NCI-H2196 treated with DMSO at 0.1 percent for 48 hours (cell line): ENCODE results near the gene CADM1.

Experiments
- DNase-seq: peaks from one replicate; lab custom pipeline; 2025; ENCODE audit not compliant: unreplicated experiment; lab: John Stamatoyannopoulos, UW

Gene CADM1

GRCh38 chr11:115220423-115220822 is 283.8 kb downstream of the CADM1 start:
- no peak for DNase-seq

GRCh38 chr11:115219376-115219775 is 284.8 kb downstream of the CADM1 start:
- no peak for DNase-seq

- DNase-seq, result no peak
Observed at GRCh38 chr11:115217726-115218311, 286.4 kb downstream of the CADM1 start.

GRCh38 chr11:115215694-115216617 is 288.3 kb downstream of the CADM1 start:
- DNase-seq, result no peak

- DNase-seq, result no peak
Observed at GRCh38 chr11:115214644-115215234, 289.5 kb downstream of the CADM1 start.

GRCh38 chr11:115213007-115213406 is 291.2 kb downstream of the CADM1 start:
- no peak for DNase-seq

GRCh38 chr11:115208808-115209259 is 295.4 kb downstream of the CADM1 start:
- DNase-seq, result no peak

- no peak for DNase-seq
Observed at GRCh38 chr11:115207916-115208315, 296.3 kb downstream of the CADM1 start.

- no peak for DNase-seq
Observed at GRCh38 chr11:115207166-115207591, 297.0 kb downstream of the CADM1 start.

GRCh38 chr11:115206365-115207022 is 297.7 kb downstream of the CADM1 start:
- no peak for DNase-seq

GRCh38 chr11:115202900-115203552 is 301.2 kb downstream of the CADM1 start:
- no peak for DNase-seq

- DNase-seq, result no peak
Observed at GRCh38 chr11:115202074-115202473, 302.1 kb downstream of the CADM1 start.

- DNase-seq, result no peak
Observed at GRCh38 chr11:115201111-115201792, 303.0 kb downstream of the CADM1 start.

GRCh38 chr11:115199481-115200069 is 304.6 kb downstream of the CADM1 start:
- no peak for DNase-seq

- no peak for DNase-seq
Observed at GRCh38 chr11:115198321-115198741, 305.9 kb downstream of the CADM1 start.

GRCh38 chr11:115197433-115197832 is 306.8 kb downstream of the CADM1 start:
- no peak for DNase-seq

GRCh38 chr11:115197031-115197430 is 307.2 kb downstream of the CADM1 start:
- no peak for DNase-seq

GRCh38 chr11:115194802-115195110 is 309.5 kb downstream of the CADM1 start:
- DNase-seq, result no peak

GRCh38 chr11:115193914-115194801 is 310.1 kb downstream of the CADM1 start:
- no peak for DNase-seq
